Diencephalon (tissue), 1 donor: ENCODE results near the gene PTGES2. TPM values are rescaled to one million over a fixed set of nuclear protein-coding genes. Genes with fewer than 3 reads are reported as not detected.

ENCODE experiments used
- total RNA-seq: library from RNA; depleted of rRNA; stranded (reverse); fragments of >200 nt; gene quantifications from one replicate; pipeline ENCODE4 v1.2.3, GENCODE V29; 2014

The PTGES2 gene
- total RNA-seq: 56.5 TPM

DNA sequence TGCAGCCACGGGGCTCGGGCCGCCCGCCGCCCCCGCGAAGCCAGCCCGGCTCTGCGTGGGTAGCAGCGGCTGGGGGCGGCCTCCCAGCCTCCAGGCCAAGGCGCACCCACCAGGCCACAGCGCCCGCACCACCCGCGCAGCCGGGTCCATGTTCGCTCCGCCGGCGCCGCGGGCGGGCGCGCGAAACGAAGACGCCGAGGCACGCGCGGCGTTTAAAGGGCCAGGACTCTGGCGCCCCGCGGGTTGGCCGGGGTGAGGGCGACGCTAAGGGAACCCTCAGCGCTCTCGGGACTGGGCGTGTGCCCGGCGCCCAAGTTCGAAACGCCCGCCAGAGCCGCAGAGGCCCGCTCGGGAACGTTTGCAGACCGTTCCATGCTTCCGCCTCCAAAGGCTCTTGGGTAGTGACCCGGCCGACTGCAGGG lies at the start of gene PTGES2:
Gene PTGES2 (minus strand): TSS at position 162 of the 422 bp plus-strand sequence. CDS start 12 bp downstream, at position 150.

GRCh38 chr9:128159784-128160602 lies 32.5 kb upstream of the PTGES2 start, which contains the start of gene BBLN:
Gene BBLN (plus strand): TSS chr9:128160265. CDS start chr9:128160408, 143 bp downstream.

DNA sequence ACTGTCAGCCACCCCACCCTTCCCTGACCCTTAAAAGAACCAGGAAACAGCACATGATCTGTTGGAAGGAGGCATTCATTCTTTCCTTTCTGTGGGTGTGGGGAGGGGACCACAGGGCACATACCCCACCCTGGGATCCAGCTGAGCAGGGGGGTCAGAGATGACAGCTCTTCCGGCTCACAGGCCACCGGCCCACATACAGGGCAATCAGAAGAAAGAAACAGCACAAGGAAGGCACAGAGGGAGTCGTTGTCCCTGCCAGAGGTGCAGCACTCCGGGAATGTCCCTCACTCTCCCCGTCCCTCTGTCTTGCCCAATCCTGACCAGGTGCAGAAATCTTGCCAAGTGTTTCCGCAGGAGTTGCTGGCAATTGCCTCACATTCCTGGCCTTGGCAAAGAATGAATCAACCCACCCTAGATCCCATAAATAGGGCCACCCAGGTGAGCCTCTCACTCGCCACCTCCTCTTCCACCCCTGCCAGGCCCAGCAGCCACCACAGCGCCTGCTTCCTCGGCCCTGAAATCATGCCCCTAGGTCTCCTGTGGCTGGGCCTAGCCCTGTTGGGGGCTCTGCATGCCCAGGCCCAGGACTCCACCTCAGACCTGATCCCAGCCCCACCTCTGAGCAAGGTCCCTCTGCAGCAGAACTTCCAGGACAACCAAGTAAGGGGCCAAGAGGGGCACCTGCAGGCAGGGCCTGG lies 21.6 kb upstream of the PTGES2 start, which contains the start of gene LCN2:
Gene LCN2 (plus strand): TSS at position 453 of the 701 bp plus-strand sequence. CDS start 73 bp downstream, at position 526.

Other genes starting within 250 kb of the PTGES2 start
- 46.4 TPM for gene ST6GALNAC6, start 228.1 kb downstream of the PTGES2 start, total RNA-seq
- gene ST6GALNAC4, start 210.7 kb downstream of the PTGES2 start, total RNA-seq: 9.9 TPM
- 11.5 TPM for gene PIP5KL1, start 197.0 kb downstream of the PTGES2 start, total RNA-seq
- 15.5 TPM for gene DPM2, start 189.9 kb downstream of the PTGES2 start, total RNA-seq
- gene EEIG1, start 146.7 kb downstream of the PTGES2 start, total RNA-seq: 6.9 TPM
- gene NAIF1, start 60.4 kb downstream of the PTGES2 start, total RNA-seq: 7.4 TPM
- gene SLC25A25, start 59.5 kb downstream of the PTGES2 start, total RNA-seq: 35.8 TPM
- gene LCN2, start 21.7 kb upstream of the PTGES2 start, total RNA-seq: not detected
- 62.7 TPM for gene BBLN, start 32.5 kb upstream of the PTGES2 start, total RNA-seq
- gene CIZ1, start 63.8 kb upstream of the PTGES2 start, total RNA-seq: 22.6 TPM
- gene DNM1, start 75.7 kb upstream of the PTGES2 start, total RNA-seq: 155 TPM
- gene GOLGA2, start 148.3 kb upstream of the PTGES2 start, total RNA-seq: 61.8 TPM
- 8.5 TPM for gene SWI5, start 148.5 kb upstream of the PTGES2 start, total RNA-seq
- 18.0 TPM for gene TRUB2, start 194.7 kb upstream of the PTGES2 start, total RNA-seq
- 24.9 TPM for gene COQ4, start 195.1 kb upstream of the PTGES2 start, total RNA-seq
- gene SLC27A4, start 212.8 kb upstream of the PTGES2 start, total RNA-seq: 44.3 TPM
- gene URM1, start 243.6 kb upstream of the PTGES2 start, total RNA-seq: 20.1 TPM